Globus pallidus (tissue), 1 donor: ENCODE measurements around the gene PGAM2.
A peak's percentile ranks its signal among the peaks of the same experiment; 100 is the strongest.

Source experiments
- DNase-seq: peaks from one replicate; pipeline ENCODE4 v3.0.0-alpha.2; 2015; ENCODE audit warnings: low spot score

PGAM2 gene

DNA sequence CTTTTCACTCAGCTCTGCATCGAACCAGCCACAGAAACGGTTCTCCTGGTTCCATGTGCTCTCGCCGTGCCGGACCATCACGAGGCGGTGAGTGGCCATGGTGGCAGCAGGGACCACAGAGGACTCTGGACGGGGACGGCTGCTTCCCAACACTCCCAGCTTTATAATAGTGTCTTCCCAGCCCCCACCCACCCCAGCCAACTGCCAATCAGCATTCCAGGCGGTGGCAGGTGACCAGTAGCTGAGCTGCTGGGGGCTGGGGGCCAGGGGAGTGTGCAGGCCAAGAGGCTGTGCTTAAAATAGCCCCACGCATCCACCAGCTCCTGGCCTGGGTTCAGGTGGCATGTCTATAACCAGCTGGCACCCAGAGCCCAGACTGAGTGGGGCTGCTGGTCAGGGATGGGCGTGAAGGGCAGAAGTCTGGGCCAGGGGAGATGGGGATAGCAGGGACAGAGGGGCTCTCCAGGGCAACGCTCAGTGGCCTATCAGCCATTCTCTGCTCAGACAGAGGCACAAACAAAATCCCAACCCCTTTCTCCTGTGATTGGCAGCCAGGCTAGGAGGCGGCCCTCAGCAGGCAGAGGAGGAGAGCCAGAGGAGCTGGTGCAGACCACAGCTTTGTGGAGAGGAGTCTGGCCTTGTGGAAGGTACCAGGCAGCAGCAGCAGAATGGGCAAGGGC lies at the start of gene PGAM2:
TSS of gene PGAM2 (minus strand) at position 137 of the 680 bp plus-strand sequence. CDS start at position 99, 38 bp downstream.
- DNase-seq: peak; percentile 65

DNA sequence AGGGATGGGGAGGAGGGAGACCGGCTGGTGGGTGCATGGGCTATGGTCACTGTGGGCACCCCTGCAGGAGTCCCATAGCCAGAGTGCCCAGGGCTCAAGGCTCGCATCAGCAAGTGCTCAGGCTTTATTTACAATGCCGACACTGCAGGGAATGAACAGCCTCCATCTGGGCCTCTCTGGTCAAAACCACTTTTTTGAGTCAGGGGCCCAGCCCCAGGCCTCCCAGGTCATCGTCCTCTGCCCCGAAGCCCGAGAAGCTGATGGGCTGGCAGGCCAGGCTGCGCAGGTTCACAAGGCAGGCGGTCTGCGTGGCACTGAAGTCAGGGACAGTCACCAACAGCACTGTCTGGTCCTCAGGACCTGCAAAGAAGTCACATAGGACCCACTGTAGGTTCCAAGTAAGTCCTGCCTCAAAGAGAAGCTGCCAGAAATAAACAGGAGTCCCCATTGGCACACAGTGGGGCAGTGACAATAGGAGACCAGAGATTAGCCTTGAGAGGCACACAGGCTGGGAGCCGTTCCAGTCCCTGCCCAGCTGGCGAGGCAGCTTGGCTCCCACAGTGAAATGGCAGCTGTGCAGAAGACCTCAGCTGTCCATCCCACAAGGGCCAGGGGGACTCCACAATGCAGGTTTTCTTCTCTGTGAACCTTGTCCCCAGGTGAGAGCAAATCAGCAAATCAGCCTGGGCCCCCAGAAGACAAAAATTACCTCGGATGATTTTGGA lies 49.4 kb upstream of the PGAM2 start:
- DNase-seq: peak; percentile 93

DNA sequence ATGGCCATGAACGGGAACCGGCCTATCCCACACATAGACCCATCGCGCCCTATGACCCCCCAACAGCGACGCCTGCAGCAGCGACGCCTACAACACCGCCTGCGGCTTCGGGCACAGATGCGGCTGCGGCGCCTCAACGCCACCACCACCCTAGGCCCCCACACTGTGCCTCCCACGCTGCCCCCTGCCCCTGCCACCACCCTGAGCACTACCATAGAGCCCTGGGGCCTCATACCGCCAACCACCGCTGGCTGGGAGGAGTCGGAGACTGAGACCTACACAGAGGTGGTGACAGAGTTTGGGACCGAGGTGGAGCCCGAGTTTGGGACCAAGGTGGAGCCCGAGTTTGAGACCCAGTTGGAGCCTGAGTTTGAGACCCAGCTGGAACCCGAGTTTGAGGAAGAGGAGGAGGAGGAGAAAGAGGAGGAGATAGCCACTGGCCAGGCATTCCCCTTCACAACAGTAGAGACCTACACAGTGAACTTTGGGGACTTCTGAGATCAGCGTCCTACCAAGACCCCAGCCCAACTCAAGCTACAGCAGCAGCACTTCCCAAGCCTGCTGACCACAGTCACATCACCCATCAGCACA lies 48.5 kb upstream of the PGAM2 start:
- DNase-seq: no peak

DNA sequence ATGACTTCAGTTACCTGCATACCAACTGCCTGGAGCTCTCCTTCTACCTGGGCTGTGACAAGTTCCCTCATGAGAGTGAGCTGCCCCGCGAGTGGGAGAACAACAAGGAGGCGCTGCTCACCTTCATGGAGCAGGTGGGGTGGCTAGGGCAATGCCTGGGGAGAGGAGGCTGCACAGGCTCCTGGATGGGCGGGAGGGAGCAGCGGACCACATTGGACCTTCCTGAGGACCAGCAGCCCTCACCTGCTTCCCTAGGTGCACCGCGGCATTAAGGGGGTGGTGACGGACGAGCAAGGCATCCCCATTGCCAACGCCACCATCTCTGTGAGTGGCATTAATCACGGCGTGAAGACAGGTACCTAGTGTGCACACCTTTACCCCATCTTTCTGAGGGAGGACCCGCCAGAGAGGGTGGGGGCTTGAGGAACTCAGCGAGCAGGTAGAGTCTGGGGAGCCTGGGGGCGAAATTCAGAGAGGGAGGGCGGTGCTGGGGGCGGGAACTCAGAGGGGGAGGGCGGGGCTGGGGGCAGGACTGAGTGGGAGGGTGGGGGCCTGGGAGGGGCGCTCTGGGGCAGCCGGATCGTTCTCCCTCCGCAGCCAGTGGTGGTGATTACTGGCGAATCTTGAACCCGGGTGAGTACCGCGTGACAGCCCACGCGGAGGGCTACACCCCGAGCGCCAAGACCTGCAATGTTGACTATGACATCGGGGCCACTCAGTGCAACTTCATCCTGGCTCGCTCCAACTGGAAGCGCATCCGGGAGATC lies 47.8 kb upstream of the PGAM2 start:
- no peak for DNase-seq

DNA sequence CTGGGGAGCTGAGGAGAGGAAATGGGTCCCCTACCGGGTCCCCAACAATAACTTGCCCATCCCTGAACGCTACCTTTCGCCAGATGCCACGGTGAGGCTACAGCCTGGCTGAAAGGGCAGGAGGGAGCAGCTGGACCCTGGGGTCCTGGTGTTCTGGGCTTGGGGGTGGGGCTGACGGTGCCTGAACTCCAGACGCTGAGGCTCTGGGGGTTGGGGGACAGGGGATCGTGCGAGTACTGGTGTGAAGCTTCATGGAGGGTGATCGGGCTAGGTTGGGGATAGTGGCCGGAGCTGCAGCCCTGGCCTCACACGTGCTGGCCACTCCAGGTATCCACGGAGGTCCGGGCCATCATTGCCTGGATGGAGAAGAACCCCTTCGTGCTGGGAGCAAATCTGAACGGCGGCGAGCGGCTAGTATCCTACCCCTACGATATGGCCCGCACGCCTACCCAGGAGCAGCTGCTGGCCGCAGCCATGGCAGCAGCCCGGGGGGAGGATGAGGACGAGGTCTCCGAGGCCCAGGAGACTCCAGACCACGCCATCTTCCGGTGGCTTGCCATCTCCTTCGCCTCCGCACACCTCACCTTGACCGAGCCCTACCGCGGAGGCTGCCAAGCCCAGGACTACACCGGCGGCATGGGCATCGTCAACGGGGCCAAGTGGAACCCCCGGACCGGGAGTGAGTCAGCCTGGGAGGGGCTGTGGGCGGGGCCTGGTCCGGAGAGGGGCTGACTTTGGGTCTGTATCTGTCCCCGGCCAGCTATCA lies 47.0 kb upstream of the PGAM2 start:
- no peak for DNase-seq

DNA sequence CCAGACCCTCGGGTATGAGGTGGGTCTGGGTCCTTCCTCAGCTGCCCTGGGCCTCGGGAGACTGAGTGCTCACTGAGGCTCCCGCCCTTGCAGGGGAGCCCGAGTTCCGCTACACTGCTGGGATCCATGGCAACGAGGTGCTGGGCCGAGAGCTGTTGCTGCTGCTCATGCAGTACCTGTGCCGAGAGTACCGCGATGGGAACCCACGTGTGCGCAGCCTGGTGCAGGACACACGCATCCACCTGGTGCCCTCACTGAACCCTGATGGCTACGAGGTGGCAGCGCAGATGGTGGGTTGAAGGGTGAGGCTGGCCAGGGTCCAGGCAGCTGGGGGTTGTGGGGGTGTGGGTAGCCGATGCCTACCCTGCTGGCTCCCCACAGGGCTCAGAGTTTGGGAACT lies 46.4 kb upstream of the PGAM2 start:
- DNase-seq: no peak

DNA sequence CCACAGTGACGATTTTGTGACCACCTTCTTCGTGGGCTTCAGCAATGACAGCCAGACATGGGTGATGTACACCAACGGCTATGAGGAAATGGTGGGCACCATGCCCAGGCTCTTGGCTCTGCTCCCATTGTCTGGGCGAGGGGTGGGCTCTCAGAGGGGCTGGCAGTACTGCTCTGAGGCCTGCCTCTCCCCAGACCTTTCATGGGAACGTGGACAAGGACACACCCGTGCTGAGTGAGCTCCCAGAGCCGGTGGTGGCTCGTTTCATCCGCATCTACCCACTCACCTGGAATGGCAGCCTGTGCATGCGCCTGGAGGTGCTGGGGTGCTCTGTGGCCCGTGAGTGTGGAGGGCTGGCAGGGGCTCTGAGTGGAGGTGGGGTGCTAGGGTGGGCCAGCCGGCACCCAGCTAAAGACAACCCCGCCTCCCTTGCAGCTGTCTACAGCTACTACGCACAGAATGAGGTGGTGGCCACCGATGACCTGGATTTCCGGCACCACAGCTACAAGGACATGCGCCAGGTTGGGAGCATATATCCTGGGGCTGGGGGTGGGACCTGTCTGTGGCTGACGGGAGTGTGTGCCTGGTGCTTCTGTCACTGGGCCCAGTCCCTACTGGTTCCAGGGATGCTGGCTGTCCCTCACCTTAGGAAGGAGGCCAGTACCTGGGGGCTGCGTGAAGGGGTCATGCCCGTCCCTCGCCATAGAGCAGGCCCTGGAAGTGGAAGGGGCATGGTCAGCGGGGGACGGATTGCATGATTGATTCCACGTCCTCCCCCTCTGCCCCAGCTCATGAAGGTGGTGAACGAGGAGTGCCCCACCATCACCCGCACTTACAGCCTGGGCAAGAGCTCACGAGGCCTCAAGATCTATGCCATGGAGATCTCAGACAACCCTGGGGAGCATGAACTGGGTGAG lies 45.6 kb upstream of the PGAM2 start:
- no peak for DNase-seq

DNA sequence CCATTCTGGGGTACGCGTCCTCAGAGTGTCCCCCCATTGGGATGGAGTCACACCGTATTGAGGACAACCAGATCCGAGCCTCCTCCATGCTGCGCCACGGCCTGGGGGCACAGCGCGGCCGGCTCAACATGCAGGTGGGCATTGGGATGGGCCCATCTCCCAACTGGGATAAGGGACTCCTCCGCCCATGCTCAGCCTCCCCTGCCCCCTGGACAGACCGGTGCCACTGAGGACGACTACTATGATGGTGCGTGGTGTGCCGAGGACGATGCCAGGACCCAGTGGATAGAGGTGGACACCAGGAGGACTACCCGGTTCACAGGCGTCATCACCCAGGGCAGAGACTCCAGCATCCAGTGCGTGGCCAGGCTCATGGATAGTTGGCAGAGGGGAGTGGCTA lies 44.6 kb upstream of the PGAM2 start:
- no peak for DNase-seq

DNA sequence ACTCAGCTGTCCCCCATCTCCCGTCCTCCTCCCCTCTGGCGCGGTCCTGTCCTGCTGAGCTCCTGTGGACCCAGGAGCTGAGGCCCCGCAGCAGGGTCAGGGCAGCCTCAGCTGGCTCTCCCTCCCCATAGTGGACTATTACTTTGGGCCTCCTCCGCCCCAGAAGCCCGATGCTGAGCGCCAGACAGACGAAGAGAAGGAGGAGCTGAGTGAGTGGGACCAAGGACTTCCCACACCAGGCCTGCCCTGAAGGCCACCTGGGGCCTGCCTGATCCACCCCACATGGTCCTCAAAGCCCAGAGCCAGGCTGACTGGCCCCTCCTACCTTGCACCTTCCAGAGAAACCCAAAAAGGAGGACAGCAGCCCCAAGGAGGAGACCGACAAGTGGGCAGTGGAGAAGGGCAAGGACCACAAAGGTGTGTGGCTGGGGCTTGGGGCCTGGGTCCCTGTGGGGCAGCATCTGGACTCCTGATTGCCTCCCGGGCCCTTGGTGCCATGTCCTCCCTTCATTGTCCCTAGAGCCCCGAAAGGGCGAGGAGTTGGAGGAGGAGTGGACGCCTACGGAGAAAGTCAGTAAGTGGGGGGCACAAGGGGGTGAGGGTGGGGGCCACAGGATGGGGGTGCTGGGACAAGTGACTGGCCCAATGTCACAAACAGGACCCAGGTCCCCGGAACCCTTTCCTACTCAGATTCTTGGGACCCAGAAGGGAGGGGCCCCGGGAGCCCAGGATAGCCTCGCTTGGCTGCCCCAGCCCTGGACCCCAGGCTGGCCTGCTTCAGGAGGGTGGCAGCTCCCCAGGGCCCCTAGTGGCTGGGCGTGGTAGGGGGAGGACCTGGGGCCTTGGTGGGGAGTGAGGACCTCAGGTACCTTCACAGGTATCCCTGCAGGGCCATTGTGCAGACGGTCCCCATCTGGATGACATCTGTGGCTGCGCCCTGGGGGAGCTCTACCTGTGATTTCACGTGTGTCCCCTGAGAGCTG lies 43.7 kb upstream of the PGAM2 start:
- no peak for DNase-seq

DNA sequence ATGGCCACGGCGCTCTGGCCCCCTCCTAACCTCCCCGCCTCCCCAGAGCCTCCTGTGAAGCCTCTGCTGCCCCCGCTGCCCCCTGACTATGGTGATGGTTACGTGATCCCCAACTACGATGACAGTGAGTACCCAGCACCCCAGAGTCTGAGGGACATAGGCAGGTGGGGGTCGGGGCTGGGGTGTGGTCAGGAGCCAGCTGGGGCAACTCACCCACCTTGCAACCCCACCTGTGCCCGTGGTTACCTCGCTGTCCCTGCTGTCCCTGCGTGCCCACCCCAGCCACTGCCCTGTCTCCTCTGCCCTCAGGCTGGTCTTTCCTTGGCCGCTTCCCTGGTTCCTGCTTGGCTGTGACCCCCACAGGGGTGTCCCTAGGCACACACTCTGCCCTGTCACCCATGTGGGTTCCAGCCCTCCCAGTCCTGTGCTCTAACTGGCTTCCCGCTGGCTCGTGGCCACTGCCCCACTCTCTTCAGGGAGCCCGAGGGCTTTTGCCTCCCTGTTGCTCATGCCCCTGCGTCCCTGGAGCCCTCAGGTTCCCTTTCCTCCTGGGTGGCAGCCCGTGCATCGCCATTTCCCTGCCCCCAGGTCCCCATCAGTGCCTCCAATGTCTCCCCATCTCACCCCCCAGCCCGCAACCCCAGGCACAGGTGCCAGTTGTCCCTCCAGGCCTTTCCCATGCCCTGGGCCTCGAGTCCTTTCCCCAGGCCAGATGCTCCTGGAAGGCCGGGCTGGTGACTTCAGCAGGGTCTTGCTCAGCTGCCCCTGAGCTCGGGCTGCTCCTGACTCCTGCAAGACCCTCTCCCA lies 42.8 kb upstream of the PGAM2 start:
- DNase-seq: no peak

DNA sequence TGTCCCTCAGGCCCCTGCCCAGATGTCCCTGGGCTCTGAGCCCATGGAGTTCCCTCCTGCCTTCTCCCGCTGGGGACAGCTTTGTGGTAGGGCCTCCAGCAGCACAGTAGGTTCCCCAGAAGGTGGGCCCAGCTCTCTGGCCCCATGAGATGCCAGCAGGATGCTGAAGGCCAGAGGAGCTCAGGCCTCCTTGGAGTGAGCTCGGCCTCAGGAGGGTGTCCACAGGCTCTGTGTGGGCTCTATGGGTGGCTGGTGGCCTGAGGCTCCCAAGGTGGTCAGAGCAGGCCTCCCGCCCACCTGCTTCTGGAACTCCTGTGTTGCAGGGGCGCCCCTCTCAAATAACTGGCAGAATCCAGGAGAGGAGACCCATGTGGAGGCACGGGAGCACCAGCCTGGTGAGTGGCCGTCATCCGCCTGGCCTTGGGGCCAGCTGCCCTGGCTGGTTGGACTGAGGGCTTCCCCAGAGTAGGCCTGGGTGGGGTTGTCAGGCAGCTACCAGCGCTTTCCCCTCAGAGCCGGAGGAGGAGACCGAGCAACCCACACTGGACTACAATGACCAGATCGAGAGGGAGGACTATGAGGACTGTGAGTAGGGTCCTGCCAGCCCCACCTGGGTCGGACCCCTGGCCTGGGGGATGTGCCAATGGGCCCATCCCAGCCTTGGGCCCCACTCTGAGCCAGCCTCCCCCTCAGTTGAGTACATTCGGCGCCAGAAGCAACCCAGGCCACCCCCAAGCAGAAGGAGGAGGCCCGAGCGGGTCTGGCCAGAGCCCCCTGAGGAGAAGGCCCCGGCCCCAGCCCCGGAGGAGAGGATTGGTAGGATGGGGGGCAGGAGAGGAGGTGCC lies 42.0 kb upstream of the PGAM2 start:
- DNase-seq: no peak

DNA sequence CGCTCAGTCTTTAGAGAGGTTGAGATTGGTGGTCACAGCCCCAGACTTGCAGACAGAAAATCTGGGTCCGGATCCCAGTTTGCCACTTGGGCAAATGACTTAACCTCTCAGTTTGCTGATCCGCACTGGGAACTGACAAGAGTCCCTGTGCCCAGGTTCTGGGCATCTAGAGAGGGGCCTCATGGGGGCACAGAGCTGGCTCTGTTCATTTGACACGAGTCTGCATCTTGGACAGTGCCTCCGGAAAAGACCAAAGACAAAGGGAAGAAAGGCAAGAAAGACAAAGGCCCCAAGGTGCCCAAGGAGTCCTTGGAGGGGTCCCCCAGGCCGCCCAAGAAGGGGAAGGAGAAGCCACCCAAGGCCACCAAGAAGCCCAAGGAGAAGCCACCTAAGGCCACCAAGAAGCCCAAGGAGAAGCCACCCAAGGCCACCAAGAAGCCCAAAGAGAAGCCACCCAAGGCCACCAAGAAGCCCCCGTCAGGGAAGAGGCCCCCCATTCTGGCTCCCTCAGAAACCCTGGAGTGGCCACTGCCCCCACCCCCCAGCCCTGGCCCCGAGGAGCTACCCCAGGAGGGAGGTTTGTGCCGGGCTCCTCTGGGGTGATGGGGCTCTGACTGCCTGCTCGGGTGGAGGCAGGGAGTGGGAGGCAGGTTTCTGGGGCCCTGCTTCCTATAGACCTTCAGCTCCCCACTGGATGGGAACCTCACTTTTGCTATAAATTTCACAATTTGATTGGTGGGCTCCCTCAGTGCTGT lies 41.1 kb upstream of the PGAM2 start:
- DNase-seq: no peak

DNA sequence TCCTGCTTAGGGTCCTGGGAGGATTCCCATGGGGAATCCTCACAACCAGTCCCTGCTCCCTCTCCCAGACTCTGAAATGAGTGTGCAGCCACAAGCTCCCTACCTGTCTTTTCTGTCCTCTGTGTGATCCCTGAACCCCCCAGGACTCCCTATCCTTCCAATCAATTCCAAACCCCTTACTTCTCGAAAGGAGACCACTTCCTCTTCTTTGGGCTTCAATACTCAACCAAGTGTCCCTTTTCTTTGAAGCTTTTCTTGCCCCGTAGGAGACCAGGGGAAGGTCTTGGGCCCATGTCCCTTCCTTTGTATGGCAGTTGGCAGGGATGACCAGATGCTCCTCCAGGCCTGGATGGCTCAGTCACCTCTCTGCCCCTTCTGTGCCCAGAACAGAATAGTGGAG lies 40.5 kb upstream of the PGAM2 start:
- no peak for DNase-seq

DNA sequence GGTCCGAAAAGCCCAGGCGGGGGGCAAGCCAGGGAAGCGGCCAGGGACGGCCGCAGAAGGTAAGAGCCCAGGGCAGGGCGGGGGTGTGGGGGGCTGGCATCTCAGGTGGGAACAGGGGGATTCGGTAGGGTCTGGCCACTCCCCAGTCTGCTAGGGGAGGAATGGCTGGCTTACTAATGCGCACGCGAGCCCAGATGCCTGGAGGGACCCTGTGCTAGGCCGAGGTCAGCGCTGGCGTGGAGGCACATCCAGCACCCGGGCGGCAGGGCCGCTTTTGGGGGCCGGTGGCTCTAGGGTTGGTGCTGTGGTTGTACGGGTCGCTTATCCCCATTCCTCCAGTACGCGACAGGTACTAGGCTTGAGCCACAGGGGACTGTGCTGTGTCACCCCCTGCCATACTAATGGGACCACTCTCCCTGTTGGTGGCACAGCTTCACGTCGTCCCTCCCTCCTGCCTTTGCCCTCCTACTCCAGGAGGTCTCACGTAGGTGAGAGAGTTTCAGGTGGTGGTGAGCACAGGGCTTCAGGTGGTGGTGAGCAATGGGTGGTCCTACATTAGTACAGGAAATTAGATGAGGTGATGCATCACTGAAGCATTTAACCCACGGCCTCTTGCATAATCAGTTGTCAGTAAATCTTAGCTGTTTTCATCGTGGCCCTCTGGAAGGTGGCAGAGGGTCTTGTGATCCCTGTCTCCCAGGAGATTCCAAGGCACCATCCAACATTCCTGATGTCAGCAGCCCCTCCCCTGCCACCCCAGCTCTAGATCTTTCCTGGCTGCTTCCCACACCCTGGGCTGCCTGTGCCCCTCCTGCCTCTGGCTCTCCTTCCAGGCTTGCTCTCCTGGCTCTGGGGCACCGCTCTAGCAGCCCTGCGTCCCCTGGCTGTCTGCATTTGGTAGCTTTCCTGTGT lies 39.7 kb upstream of the PGAM2 start:
- peak; percentile 80 for DNase-seq

DNA sequence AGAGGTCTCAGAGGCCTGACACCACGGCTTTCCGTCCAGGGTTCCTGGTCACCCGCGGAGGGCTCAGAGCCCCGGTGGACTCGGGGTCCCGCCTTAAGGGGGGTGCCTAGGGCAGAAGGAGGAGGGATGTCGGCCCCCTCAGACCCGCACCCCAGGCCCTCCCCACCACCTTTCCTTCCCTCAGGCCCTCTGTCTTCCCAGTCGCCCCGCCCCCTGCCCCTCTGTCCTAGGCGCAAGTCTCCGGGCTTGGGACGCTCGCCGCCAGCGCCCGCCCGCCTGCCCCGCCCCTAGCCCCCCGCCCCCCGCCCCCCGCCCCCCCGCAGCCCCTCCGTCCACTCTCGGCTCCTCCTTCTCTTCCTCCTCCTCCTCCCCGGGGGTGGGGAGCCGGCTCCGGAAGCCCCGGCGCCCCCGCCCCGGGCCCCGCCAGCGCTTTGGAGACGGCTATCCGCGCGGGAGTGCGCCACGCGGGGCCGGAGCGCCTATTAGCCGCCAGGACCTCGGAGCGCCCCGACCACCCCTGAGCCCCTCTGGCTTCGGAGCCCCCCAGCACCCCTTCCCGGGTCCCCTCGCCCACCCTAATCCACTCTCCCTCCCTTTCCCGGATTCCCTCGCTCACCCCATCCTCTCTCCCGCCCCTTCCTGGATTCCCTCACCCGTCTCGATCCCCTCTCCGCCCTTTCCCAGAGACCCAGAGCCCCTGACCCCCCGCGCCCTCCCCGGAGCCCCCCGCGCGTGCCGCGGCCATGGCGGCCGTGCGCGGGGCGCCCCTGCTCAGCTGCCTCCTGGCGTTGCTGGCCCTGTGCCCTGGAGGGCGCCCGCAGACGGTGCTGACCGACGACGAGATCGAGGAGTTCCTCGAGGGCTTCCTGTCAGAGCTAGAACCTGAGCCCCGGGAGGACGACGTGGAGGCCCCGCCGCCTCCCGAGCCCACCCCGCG lies 38.8 kb upstream of the PGAM2 start, which contains the start of gene AEBP1:
TSS of gene AEBP1 (plus strand) at position 423 of the 937 bp plus-strand sequence. CDS start at position 744, 321 bp downstream.
- DNase-seq: no peak
